ENCODE measurements around the gene ZNF674.

ZNF674 gene

DNA sequence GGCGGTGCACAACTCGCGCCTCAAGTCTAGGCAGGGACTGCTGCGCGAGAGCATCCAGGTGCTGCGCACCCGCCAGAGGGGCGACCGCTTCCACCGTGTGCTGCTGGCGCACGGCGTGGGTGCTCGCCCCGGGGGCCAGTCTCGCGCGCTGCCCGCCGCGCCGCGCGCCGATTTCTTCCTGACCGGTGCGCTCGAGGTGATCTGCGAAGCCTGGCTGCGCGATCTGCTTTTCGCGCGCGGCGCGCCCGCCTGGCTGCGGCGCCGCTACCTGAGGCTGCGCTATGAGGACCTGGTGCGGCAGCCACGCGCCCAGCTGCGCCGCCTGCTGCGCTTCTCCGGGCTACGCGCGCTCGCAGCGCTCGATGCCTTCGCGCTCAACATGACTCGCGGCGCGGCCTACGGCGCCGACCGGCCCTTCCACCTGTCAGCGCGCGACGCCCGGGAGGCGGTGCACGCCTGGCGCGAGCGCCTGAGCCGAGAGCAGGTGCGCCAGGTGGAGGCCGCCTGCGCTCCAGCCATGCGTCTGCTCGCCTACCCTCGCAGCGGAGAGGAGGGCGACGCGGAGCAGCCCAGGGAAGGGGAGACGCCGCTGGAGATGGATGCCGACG, 29.7 kb upstream of the ZNF674 start:
- peak overlapping the region; percentile 61 for H3K4me3 ChIP-seq (ENCODE audit: low read depth, low read length)
- TF ChIP-seq, protein P1, sequence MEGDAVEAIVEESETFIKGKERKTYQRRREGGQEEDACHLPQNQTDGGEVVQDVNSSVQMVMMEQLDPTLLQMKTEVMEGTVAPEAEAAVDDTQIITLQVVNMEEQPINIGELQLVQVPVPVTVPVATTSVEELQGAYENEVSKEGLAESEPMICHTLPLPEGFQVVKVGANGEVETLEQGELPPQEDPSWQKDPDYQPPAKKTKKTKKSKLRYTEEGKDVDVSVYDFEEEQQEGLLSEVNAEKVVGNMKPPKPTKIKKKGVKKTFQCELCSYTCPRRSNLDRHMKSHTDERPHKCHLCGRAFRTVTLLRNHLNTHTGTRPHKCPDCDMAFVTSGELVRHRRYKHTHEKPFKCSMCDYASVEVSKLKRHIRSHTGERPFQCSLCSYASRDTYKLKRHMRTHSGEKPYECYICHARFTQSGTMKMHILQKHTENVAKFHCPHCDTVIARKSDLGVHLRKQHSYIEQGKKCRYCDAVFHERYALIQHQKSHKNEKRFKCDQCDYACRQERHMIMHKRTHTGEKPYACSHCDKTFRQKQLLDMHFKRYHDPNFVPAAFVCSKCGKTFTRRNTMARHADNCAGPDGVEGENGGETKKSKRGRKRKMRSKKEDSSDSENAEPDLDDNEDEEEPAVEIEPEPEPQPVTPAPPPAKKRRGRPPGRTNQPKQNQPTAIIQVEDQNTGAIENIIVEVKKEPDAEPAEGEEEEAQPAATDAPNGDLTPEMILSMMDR (IDR thresholded peaks at IDR 0.05; ENCODE audit: low read depth, low read length): no peak

DNA sequence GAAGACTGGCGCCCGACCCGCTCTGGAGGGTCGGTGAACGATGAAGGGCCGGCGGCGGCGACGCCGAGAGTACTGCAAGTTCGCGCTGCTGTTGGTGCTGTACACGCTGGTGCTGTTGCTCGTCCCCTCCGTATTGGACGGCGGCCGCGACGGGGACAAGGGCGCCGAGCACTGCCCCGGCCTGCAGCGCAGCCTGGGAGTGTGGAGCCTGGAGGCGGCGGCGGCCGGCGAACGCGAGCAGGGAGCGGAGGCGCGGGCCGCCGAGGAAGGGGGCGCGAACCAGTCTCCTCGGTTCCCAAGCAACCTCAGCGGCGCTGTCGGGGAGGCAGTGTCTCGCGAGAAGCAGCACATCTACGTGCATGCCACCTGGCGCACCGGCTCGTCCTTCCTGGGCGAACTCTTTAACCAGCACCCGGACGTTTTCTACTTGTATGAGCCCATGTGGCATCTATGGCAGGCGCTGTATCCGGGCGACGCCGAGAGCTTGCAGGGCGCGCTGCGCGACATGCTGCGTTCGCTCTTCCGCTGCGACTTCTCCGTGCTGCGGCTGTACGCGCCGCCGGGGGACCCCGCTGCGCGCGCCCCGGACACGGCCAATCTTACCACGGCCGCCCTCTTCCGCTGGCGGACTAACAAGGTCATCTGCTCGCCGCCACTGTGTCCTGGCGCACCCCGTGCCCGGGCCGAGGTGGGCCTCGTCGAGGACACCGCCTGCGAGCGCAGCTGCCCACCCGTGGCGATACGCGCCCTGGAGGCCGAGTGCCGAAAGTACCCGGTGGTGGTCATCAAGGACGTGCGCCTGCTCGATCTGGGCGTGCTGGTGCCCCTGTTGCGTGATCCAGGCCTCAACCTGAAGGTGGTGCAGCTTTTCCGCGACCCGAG, 28.9 kb upstream of the ZNF674 start:
- H3K4me3 ChIP-seq (ENCODE audit: low read depth, low read length): peak overlapping the region; percentile 61
- TF ChIP-seq, protein P1 (IDR thresholded peaks at IDR 0.05; ENCODE audit: low read depth, low read length): no peak

DNA sequence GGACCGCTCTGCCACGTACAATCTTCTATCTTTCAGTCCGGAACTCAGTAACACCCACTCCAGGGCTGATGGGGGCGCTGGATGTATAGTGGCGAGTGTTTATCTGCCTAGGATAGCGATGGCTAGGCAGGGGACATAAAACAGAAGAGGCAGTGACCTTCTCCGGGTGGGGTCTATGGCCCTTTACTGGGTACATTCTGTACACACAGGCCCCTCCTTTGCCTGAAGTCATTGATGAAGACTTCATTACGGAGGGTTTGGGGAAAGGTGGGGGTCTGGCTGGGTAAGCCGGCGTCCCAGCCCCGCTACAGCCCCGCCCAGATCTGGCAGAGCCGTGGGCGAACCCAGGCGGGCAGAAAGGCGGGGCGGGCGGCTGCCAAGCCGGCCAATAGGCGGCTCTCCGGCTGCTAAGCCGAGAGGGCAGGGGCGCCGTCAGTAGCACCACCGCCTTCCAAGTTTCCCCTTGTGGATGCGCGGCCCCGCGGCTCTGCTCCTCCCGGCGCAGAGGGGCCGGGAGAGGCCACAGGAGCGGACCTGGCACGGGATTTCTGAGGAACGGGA, 28.2 kb upstream of the ZNF674 start, which contains the start of gene CHST7:
CHST7 (plus strand) TSS at position 435 of the 561 bp plus-strand sequence. CDS start 167 bp downstream, outside the sequence.
- peak within 1 kb of the TSS; percentile 61 for H3K4me3 ChIP-seq (ENCODE audit: low read depth, low read length)
- TF ChIP-seq, protein P1 (IDR thresholded peaks at IDR 0.05; ENCODE audit: low read depth, low read length): peak; percentile 25; the same call in 1 of the 2 replicates

DNA sequence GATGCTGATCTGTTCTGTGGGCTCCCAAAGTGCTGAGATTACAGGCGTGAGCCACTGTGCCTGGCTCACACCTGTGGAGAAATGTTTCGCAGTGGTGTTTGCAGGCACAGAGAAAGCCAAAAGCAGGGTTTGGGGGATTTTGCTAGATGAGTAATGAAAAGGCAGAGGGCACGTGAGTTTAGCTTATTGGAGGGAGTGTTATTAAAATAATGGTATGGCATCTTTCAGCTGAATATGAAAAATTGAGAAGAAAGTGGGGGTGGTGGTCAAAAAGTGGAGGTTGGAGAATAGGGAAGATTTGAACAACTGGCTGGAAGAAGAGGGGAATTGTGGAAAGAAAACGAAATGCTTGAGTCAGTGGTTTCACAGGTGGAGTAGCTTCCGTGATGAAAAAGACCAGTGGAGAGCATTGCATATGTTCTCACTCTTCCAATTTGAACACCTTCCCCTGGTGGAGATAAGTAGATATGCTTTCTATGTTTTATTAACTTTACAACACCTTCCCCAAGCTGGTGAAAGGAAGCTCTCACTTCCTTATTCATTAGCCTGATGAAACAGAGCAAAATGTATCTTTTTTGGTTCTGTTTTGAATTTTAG, 27.2 kb upstream of the ZNF674 start:
- TF ChIP-seq, protein P1 (IDR thresholded peaks at IDR 0.05; ENCODE audit: low read depth, low read length): no peak
- no peak overlapping the region for H3K4me3 ChIP-seq (ENCODE audit: low read depth, low read length)

DNA sequence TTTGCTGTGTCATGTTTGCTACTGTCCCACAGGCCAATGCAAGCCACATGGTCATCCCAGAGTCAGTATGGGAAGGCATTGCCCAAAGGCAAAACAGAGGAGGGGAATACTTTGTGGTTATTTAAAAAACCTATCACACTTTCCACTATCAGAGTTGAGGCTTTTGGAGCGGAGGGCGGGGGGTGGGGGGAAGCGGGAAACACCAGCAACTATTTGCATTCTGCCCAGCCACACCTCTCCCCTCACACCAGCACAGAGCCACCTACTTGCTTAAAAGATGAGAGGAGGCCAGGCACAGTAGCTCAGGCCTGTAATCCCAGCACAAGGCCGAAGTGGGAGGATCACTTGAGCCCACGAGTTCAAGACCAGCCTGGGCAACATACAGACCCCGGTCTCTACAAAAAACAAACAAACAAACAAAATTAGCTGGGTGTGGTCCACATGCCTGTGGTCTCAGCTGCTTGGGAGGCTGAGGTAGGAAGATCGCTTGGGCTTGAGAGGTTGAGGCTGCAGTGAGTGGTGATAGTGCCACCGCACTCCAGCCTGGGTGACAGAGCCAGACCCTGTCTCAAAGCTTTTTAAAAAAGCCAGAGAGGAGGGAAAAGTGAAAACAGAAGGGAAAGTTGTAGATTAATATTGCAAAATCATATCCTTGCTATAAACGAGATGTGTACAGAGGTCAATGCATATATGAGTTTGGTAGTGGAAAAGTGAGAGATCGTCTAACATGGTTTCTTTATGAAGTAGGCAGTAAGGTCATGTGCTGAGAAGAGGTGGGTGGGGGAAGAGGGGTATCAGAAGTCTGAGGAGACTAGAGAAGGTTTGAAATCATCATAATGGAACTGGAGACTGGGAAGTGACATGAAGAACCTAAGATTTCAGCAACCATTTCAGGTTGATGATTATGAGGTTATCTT, 26.5 kb upstream of the ZNF674 start:
- H3K4me3 ChIP-seq (ENCODE audit: low read depth, low read length): no peak overlapping the region
- TF ChIP-seq, protein P1 (IDR thresholded peaks at IDR 0.05; ENCODE audit: low read depth, low read length): no peak

DNA sequence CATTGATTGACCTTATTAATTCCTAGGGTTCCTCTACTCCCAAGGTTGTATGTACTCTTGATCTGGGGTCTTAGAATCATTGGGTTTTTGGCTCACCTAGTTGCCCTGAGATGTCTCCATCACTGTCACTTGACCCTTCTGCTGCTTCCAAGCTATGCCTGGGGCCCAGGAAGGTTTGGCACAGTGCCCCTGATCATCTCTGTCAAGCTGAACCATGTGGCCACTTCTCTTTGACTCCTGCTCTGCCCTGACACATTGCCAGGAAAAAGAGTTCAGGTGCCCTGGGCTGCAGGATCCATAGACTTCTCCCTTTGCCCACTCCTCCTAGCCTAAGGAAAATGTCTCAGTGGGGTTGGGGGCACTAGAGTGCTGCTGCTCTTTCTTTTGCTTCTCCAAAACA, 24.4 kb upstream of the ZNF674 start:
- H3K4me3 ChIP-seq (ENCODE audit: low read depth, low read length): no peak overlapping the region
- TF ChIP-seq, protein P1 (IDR thresholded peaks at IDR 0.05; ENCODE audit: low read depth, low read length): no peak
